Activated CD8-positive, alpha-beta T cell treated with anti-CD3 and anti-CD28 coated beads for 36 hours (primary cell): ENCODE results near the gene MEIS3. TPM values are rescaled to one million over a fixed set of nuclear protein-coding genes. Genes with fewer than 3 reads are reported as not detected.

ENCODE experiments used
- ATAC-seq: fragments of 200-7000 bp; cut with Tn5 transposase; one replicate; pipeline ENCODE4 v1.10.0; 2021; ENCODE audit warnings: mild to moderate bottlenecking, moderate library complexity
- CTCF ChIA-PET: fragments of 350-600 bp; sonication (Branson Sonifier 250); formaldehyde crosslinking; loops from one replicate; lab custom pipeline; 2021; ENCODE audit warnings: antibody characterized with exemption; lab: Charles Lee
- POLR2A ChIA-PET: fragments of 350-600 bp; sonication (Branson Sonifier 250); formaldehyde crosslinking; loops from one replicate; lab custom pipeline; 2021; ENCODE audit warnings: antibody characterized with exemption; lab: Charles Lee
- DNase-seq: peaks from one replicate; pipeline ENCODE4 v3.0.0-alpha.2; 2020
- H3K27ac Mint-ChIP-seq: one replicate; pipeline ENCODE4 v1.8.0; 2021; ENCODE audit warnings: mild to moderate bottlenecking, mixed read lengths
- H3K27me3 Mint-ChIP-seq: one replicate; pipeline ENCODE4 v1.8.0; 2021; ENCODE audit warnings: mixed read lengths
- H3K36me3 Mint-ChIP-seq: one replicate; pipeline ENCODE4 v1.8.0; 2021; ENCODE audit warnings: low read depth, mixed read lengths
- H3K4me1 Mint-ChIP-seq: one replicate; pipeline ENCODE4 v1.8.0; 2021; ENCODE audit warnings: low read depth, mixed read lengths
- H3K4me3 Mint-ChIP-seq: one replicate; pipeline ENCODE4 v1.8.0; 2021; ENCODE audit warnings: mild to moderate bottlenecking, moderate library complexity, mixed read lengths
- H3K9me3 Mint-ChIP-seq: one replicate; pipeline ENCODE4 v1.8.0; 2021; ENCODE audit warnings: mixed read lengths
- CTCF ChIP-seq: fragments of 200-600 bp; IDR thresholded peaks from one replicate; pipeline ENCODE4 v1.8.0; 2022; ENCODE audit warnings: antibody characterized with exemption, mild to moderate bottlenecking
- intact Hi-C: fragments of 100-400 bp; cut with micrococcal nuclease; formaldehyde crosslinking; loops from one replicate; pipeline ENCODE4 v1.10.0; 2022
- total RNA-seq, 2 experiments: library from RNA; stranded (reverse); gene quantifications; one replicate each; pipeline ENCODE4 v1.2.3, GENCODE V29; 2021

The MEIS3 gene
- total RNA-seq, 2 experiments from 2014 or later, result not detected

GRCh38 chr19:47363758-47364531 lies 55.4 kb downstream of the MEIS3 start:
- Mint-ChIP-seq H3K4me1 (no peaks in the 10 kb centered on the region), H3K36me3 (peaks cover 37% of the 10 kb centered on the region), H3K9me3 (no peaks in the 10 kb centered on the region), H3K27me3 (no peaks in the 10 kb centered on the region), H3K27ac (no peak overlapping the region), H3K4me3 (no peak overlapping the region)
- TF ChIP-seq CTCF, result no peak
- ChIA-PET POLR2A (interaction anchor here (0.6 kb wide), 1 partner anchor 37 kb away, joined by 5 read pairs; no protein-coding TSS in a partner anchor), CTCF (interaction anchor here (1.1 kb wide), 1 partner anchor 15 kb away, joined by 3 read pairs; the partner anchor contains the start of gene DHX34)
- no peak for ATAC-seq
- intact Hi-C loops, result no loop called here
- no peak for DNase-seq

GRCh38 chr19:47362321-47362720 lies 57.0 kb downstream of the MEIS3 start:
- intact Hi-C loops, result no loop called here
- no peaks in the 10 kb centered on the region for H3K9me3 Mint-ChIP-seq
- H3K36me3 Mint-ChIP-seq, result peaks cover 49% of the 10 kb centered on the region
- ChIA-PET CTCF (interaction anchor here (1.6 kb wide), 1 partner anchor 14 kb away, joined by 4 read pairs; no protein-coding TSS in a partner anchor), POLR2A (interaction anchor here (0.8 kb wide), 1 partner anchor 74 kb away, joined by 3 read pairs; no protein-coding TSS in a partner anchor)
- no peak for ATAC-seq
- DNase-seq, result no peak
- no peak for TF ChIP-seq CTCF
- H3K4me3 Mint-ChIP-seq, result no peak overlapping the region
- H3K4me1 Mint-ChIP-seq, result no peaks in the 10 kb centered on the region
- no peaks in the 10 kb centered on the region for H3K27me3 Mint-ChIP-seq
- no peak overlapping the region for H3K27ac Mint-ChIP-seq

- ChIA-PET POLR2A (interaction anchor here (0.7 to 0.8 kb wide), 2 partner anchors 84 to 107 kb away, joined by 3 to 4 read pairs; no protein-coding TSS in a partner anchor), CTCF (interaction anchor here (1.3 to 2.1 kb wide), 2 partner anchors 9 to 10 kb away, joined by 3 to 9 read pairs; partner anchors contain the start of gene DHX34)
- intact Hi-C loops, result no loop called here
- Mint-ChIP-seq H3K36me3 (peaks cover 56% of the 10 kb centered on the region), H3K27ac (no peak overlapping the region), H3K4me3 (no peak overlapping the region), H3K4me1 (peaks cover 4% of the 10 kb centered on the region), H3K27me3 (no peaks in the 10 kb centered on the region), H3K9me3 (no peaks in the 10 kb centered on the region)
- no peak for TF ChIP-seq CTCF
- DNase-seq (no peak), ATAC-seq (no peak)
Measured at GRCh38 chr19:47358936-47359335, 60.4 kb downstream of the MEIS3 start.

- POLR2A ChIA-PET, result no interaction called here
- no peak for ATAC-seq
Measured at GRCh38 chr19:47357788-47358680, 61.3 kb downstream of the MEIS3 start.

More at GRCh38 chr19:47357788-47358680, 61.3 kb downstream of the MEIS3 start:
- no peak for TF ChIP-seq CTCF
- Mint-ChIP-seq H3K4me1 (peaks cover 8% of the 10 kb centered on the region), H3K27ac (no peak overlapping the region), H3K27me3 (no peaks in the 10 kb centered on the region), H3K4me3 (no peak overlapping the region), H3K36me3 (peaks cover 60% of the 10 kb centered on the region), H3K9me3 (no peaks in the 10 kb centered on the region)
- CTCF ChIA-PET, result interaction anchor here (0.7 to 1.1 kb wide), 3 partner anchors 13 to 34 kb away, joined by 3 read pairs; no protein-coding TSS in a partner anchor
- no peak for DNase-seq
- intact Hi-C loops, result no loop called here
